Activated B cell treated with CpG ODN at 0.5 μM for 24 hours (primary cell): Measurements from ENCODE around the gene ROPN1L. TPM values are rescaled to one million over a fixed set of nuclear protein-coding genes. Genes with fewer than 3 reads are reported as not detected.
"Not testable (repeated sequence)": the region's sequence is repeated elsewhere in the genome, so short reads cannot be mapped to it uniquely, and the experiment has no call there.

Experiments
- ATAC-seq: fragments of 200-7000 bp; cut with Tn5 transposase; one replicate; pipeline ENCODE4 v1.10.0; 2021; ENCODE audit warnings: low read depth, mild to moderate bottlenecking, moderate library complexity
- CTCF ChIA-PET: fragments of 350-600 bp; sonication (Branson Sonifier 250); formaldehyde crosslinking; loops from one replicate; lab custom pipeline; 2021; ENCODE audit warnings: antibody characterized with exemption; lab: Charles Lee
- POLR2A ChIA-PET: fragments of 350-600 bp; sonication (Branson Sonifier 250); formaldehyde crosslinking; loops from one replicate; lab custom pipeline; 2021; ENCODE audit warnings: antibody characterized with exemption; lab: Charles Lee
- DNase-seq: peaks from one replicate; pipeline ENCODE4 v3.0.0; 2022
- H3K27ac Mint-ChIP-seq: one replicate; pipeline ENCODE4 v1.8.0; 2020; ENCODE audit warnings: mixed read lengths
- H3K27me3 Mint-ChIP-seq: one replicate; pipeline ENCODE4 v1.8.0; 2021; ENCODE audit warnings: mixed read lengths
- H3K36me3 Mint-ChIP-seq: one replicate; pipeline ENCODE4 v1.8.0; 2021; ENCODE audit warnings: low read depth, mixed read lengths
- H3K4me1 Mint-ChIP-seq: one replicate; pipeline ENCODE4 v1.8.0; 2021; ENCODE audit warnings: mixed read lengths
- H3K4me3 Mint-ChIP-seq: one replicate; pipeline ENCODE4 v1.8.0; 2020; ENCODE audit warnings: mild to moderate bottlenecking, mixed read lengths
- H3K9me3 Mint-ChIP-seq: one replicate; pipeline ENCODE4 v1.8.0; 2020; ENCODE audit warnings: mixed read lengths
- CTCF ChIP-seq: fragments of 200-600 bp; IDR thresholded peaks from one replicate; pipeline ENCODE4 v1.8.0; 2022; ENCODE audit warnings: antibody characterized with exemption, mild to moderate bottlenecking
- intact Hi-C: fragments of 100-400 bp; cut with micrococcal nuclease; formaldehyde crosslinking; loops from one replicate; pipeline ENCODE4 v1.15.1; 2024
- total RNA-seq: library from RNA; stranded (reverse); gene quantifications from 2 replicates; pipeline ENCODE4 v1.2.3, GENCODE V29; 2022

Gene ROPN1L
- 0.49 TPM in 1 of 2 replicates, not detected in the other for total RNA-seq

GRCh38 chr5:10441083-10441991, at the start of gene ROPN1L:
TSS of gene ROPN1L (plus strand) at chr5:10441879. CDS start at chr5:10442168, 289 bp downstream.
- Mint-ChIP-seq H3K4me1 (peaks cover 37% of the 10 kb centered on the region), H3K27ac (peak within 1 kb of the TSS; percentile 9), H3K36me3 (peaks cover 8% of the 10 kb centered on the region), H3K27me3 (peaks cover 3% of the 10 kb centered on the region), H3K4me3 (peak within 1 kb of the TSS; percentile 88), H3K9me3 (no peaks in the 10 kb centered on the region)
- ATAC-seq = peak; percentile 96
- ChIA-PET POLR2A (interaction anchor here (0.6 to 3.4 kb wide), 4 partner anchors 88 to 191 kb away, joined by 3 to 16 read pairs (median 3); partner anchors contain the start of genes ATPSCKMT, CCT5 and MARCHF6), CTCF (no interaction called here)
- no peak for TF ChIP-seq CTCF
- peak; percentile 84 for DNase-seq
- intact Hi-C loops = loop anchor here (1.0 to 2.0 kb wide), 3 partner anchors 17 to 320 kb away; partner anchors contain the start of genes DAP and MARCHF6

GRCh38 chr5:10392567-10393328, 48.9 kb upstream of the ROPN1L start:
- ATAC-seq, H3K27ac Mint-ChIP-seq, CTCF ChIA-PET, H3K4me3 Mint-ChIP-seq, H3K4me1 Mint-ChIP-seq, H3K27me3 Mint-ChIP-seq, intact Hi-C loops, DNase-seq, H3K9me3 Mint-ChIP-seq: not testable (repeated sequence)
- POLR2A ChIA-PET = interaction anchor here (0.6 kb wide), 1 partner anchor 45 kb away, joined by 3 read pairs; no protein-coding TSS in a partner anchor
- H3K36me3 Mint-ChIP-seq = peaks cover 81% of the 10 kb centered on the region

DNA sequence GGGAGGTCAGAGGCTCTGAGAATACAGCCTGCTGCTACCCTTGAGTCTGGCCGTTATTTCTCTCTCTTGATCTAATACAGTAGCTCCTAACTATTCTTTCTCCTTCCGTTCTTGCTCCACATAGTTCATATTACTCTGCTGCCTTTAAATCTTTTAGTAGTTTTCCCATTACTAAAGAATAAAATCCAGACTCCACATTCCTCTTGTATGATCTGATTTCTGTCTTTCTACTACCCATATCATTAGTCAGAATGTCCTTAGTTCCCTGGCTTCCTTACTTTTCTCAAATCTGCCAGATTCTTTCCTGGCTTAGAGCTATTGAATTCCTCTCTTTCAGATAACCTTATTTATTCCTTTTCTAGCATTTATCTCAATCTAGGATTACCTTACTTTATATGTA, 48.2 kb upstream of the ROPN1L start:
- intact Hi-C loops = no loop called here
- H3K27ac Mint-ChIP-seq = no peak overlapping the region
- H3K9me3 Mint-ChIP-seq = no peaks in the 10 kb centered on the region
- ATAC-seq (no peak), DNase-seq (no peak)
- H3K27me3 Mint-ChIP-seq = no peaks in the 10 kb centered on the region
- H3K4me1 Mint-ChIP-seq = no peaks in the 10 kb centered on the region
- ChIA-PET POLR2A (no interaction called here), CTCF (no interaction called here)
- TF ChIP-seq CTCF = no peak
- H3K4me3 Mint-ChIP-seq = no peak overlapping the region
- peaks cover 85% of the 10 kb centered on the region for H3K36me3 Mint-ChIP-seq

GRCh38 chr5:10396552-10396951, 45.1 kb upstream of the ROPN1L start:
- ChIA-PET CTCF (no interaction called here), POLR2A (no interaction called here)
- intact Hi-C loops = no loop called here
- ATAC-seq = no peak
- no peak for DNase-seq
- H3K27me3 Mint-ChIP-seq = no peaks in the 10 kb centered on the region
- no peak overlapping the region for H3K27ac Mint-ChIP-seq
- TF ChIP-seq CTCF = no peak
- H3K9me3 Mint-ChIP-seq = no peaks in the 10 kb centered on the region
- H3K4me1 Mint-ChIP-seq = no peaks in the 10 kb centered on the region
- H3K36me3 Mint-ChIP-seq = peaks cover 79% of the 10 kb centered on the region
- H3K4me3 Mint-ChIP-seq = no peak overlapping the region

GRCh38 chr5:10399839-10400238, 41.8 kb upstream of the ROPN1L start:
- Mint-ChIP-seq H3K27ac (no peak overlapping the region), H3K4me3 (no peak overlapping the region), H3K9me3 (no peaks in the 10 kb centered on the region), H3K36me3 (peaks cover 77% of the 10 kb centered on the region), H3K4me1 (no peaks in the 10 kb centered on the region), H3K27me3 (no peaks in the 10 kb centered on the region)
- POLR2A ChIA-PET = no interaction called here
- ATAC-seq = no peak
- DNase-seq = no peak
- intact Hi-C loops = no loop called here
- TF ChIP-seq CTCF = no peak
- CTCF ChIA-PET = interaction anchor here (1.5 kb wide), 1 partner anchor 116 kb away, joined by 3 read pairs; no protein-coding TSS in a partner anchor
